PC-3 (cell line): ENCODE results near the gene NR3C1. TPM values are rescaled to one million over a fixed set of nuclear protein-coding genes. Genes with fewer than 3 reads are reported as not detected.

ENCODE experiments used
- ATAC-seq: fragments of 200-7000 bp; cut with Tn5 transposase; 2 replicates; pipeline ENCODE4 v1.9.1; 2020; ENCODE audit warnings: mild to moderate bottlenecking, moderate library complexity
- Bru-seq: library from RNA; stranded (reverse); fragments of 400-500 nt; gene quantifications from one replicate; lab custom pipeline; 2021; lab: Mats Ljungman, UMichigan
- BruChase-seq, 2 experiments: library from RNA; stranded (reverse); fragments of 400-500 nt; gene quantifications; one replicate each; lab custom pipeline; 2021; lab: Mats Ljungman, UMichigan
- BruUV-seq: library from RNA; stranded (reverse); fragments of 400-500 nt; replicated peaks from 2 replicates; lab custom pipeline; 2021; lab: Mats Ljungman, UMichigan
- CTCF ChIA-PET: fragments of 300-600 bp; sonication (Branson Sonifier 250); formaldehyde crosslinking; loops from one replicate; lab custom pipeline; 2022; ENCODE audit warnings: antibody characterized with exemption; lab: Charles Lee
- POLR2A ChIA-PET: fragments of 300-600 bp; sonication (Branson Sonifier 250); formaldehyde crosslinking; loops from one replicate; lab custom pipeline; 2022; ENCODE audit warnings: antibody characterized with exemption; ENCODE audit not compliant: unreplicated experiment; lab: Charles Lee
- DNase-seq: peaks from one replicate; pipeline ENCODE4 v3.0.0-alpha.2; 2015
- H2AFZ ChIP-seq: fragments of 300-600 bp; sonication (generic); 2 replicates; pipeline ENCODE4 v1.6.0; 2016; ENCODE audit warnings: antibody characterized with exemption, low read length
- H3F3A ChIP-seq: fragments of 300-600 bp; sonication (generic); one replicate; pipeline ENCODE4 v1.6.0; 2017; ENCODE audit warnings: antibody characterized with exemption, low read length, control low read depth, mild to moderate bottlenecking; ENCODE audit not compliant: unreplicated experiment
- H3K27ac ChIP-seq: fragments of 300-600 bp; sonication (generic); 2 replicates; pipeline ENCODE4 v1.5.1; 2016; ENCODE audit warnings: mild to moderate bottlenecking, low read length
- H3K27me3 ChIP-seq: fragments of 300-600 bp; sonication (generic); 2 replicates; pipeline ENCODE4 v1.6.1; 2016; ENCODE audit warnings: low read length, mixed read lengths
- H3K36me3 ChIP-seq: fragments of 300-600 bp; sonication (generic); 2 replicates; pipeline ENCODE4 v1.6.1; 2016; ENCODE audit warnings: low read depth, mixed run types, low read length, mixed read lengths
- H3K4me1 ChIP-seq: fragments of 300-600 bp; sonication (generic); 2 replicates; pipeline ENCODE4 v1.5.1; 2016; ENCODE audit warnings: low read length; ENCODE audit not compliant: insufficient read depth
- H3K4me2 ChIP-seq: fragments of 300-600 bp; sonication (generic); 2 replicates; pipeline ENCODE4 v1.6.0; 2016; ENCODE audit warnings: low read length
- H3K4me3 ChIP-seq: fragments of 300-600 bp; sonication (generic); 2 replicates; pipeline ENCODE4 v1.5.1; 2016; ENCODE audit warnings: mild to moderate bottlenecking, low read length, mixed read lengths
- H3K79me2 ChIP-seq: fragments of 300-600 bp; sonication (generic); 2 replicates; pipeline ENCODE4 v1.6.1; 2017; ENCODE audit warnings: low read length, mixed read lengths
- H3K9ac ChIP-seq: fragments of 300-600 bp; sonication (generic); 2 replicates; pipeline ENCODE4 v1.6.0; 2016; ENCODE audit warnings: mild to moderate bottlenecking, low read length
- H3K9me2 ChIP-seq: fragments of 300-600 bp; sonication (generic); replicated peaks from 2 replicates; pipeline ENCODE4 v1.6.1; 2016; ENCODE audit warnings: mixed run types, low read length, mixed read lengths
- H3K9me3 ChIP-seq: fragments of 300-600 bp; sonication (generic); 2 replicates; pipeline ENCODE4 v1.6.1; 2016; ENCODE audit warnings: low read length, mixed read lengths
- H4K20me1 ChIP-seq: fragments of 300-600 bp; sonication (generic); 2 replicates; pipeline ENCODE4 v1.6.1; 2016; ENCODE audit warnings: low read length, mixed read lengths
- CTCF ChIP-seq: fragments of 300-600 bp; sonication (generic); conservative IDR thresholded peaks from 2 replicates; pipeline ENCODE4 v1.5.1; 2017; ENCODE audit warnings: antibody characterized with exemption, low read depth, mild to moderate bottlenecking, low read length
- EZH2 ChIP-seq: fragments of 300-600 bp; sonication (generic); IDR thresholded peaks from one replicate; pipeline ENCODE4 v1.6.1; 2017; ENCODE audit warnings: antibody characterized with exemption, mild to moderate bottlenecking, low read length; ENCODE audit not compliant: unreplicated experiment
- EZH2phosphoT487 ChIP-seq: fragments of 300-600 bp; sonication (generic); IDR thresholded peaks from 2 replicates; pipeline ENCODE4 v1.6.1; 2018; ENCODE audit warnings: mild to moderate bottlenecking, antibody characterized with exemption, low read length, borderline replicate concordance
- intact Hi-C: fragments of 100-400 bp; cut with micrococcal nuclease; formaldehyde crosslinking; loops from 2 replicates; pipeline ENCODE4 v1.9.0; 2023
- long read RNA-seq: library from polyadenylated mRNA; unstranded; transcript quantifications from one replicate; pipeline ENCODE4 v2.0.0, GENCODE V29; 2021; ENCODE audit not compliant: unreplicated experiment
- total RNA-seq: library from RNA; depleted of rRNA; stranded (reverse); fragments of >200 nt; gene quantifications from 2 replicates; pipeline ENCODE4 v1.2.3, GENCODE V29; 2014; rRNA removed

NR3C1 gene
- 13.0 and 14.5 TPM in 2 replicates for total RNA-seq
- Bru-seq, nascent RNA = percentile 77 among the genes with signal in this experiment
- BruChase-seq, experiment 1, labeled RNA remaining after a 6-hour chase = percentile 64 among the genes with signal in this experiment
- BruChase-seq, experiment 2, labeled RNA remaining after a 2-hour chase = percentile 69 among the genes with signal in this experiment
- long read RNA-seq, full-length matches to known transcripts = 31 of 115 reads
- long read RNA-seq, partial matches to known transcripts = 74 of 115 reads
- long read RNA-seq, other reads (novel, unspliced or antisense) = 10 of 115 reads

GRCh38 chr5:143403593-143404415, at the start of gene NR3C1:
TSS of gene NR3C1 (minus strand) at chr5:143403686. CDS start at chr5:143400839, 2,847 bp downstream.
- peak; percentile 55; the same call in 1 of the 2 replicates for TF ChIP-seq EZH2phosphoT487
- no peak for TF ChIP-seq EZH2
- TF ChIP-seq CTCF = peak; percentile 21; the same call in 1 of the 2 replicates
- Histone ChIP-seq H3K4me2 (peak within 1 kb of the TSS; percentile 98), H3K79me2 (peaks cover 46% of the 10 kb centered on the region), H2AFZ (peak within 1 kb of the TSS; percentile 95), H4K20me1 (peaks cover 37% of the 10 kb centered on the region), H3K9me3 (no peaks in the 10 kb centered on the region), H3K9me2 (no peaks in the 10 kb centered on the region), H3K27me3 (no peaks in the 10 kb centered on the region), H3K4me3 (peak within 1 kb of the TSS; percentile 92), H3F3A (no peaks in the 10 kb centered on the region), H3K9ac (peak within 1 kb of the TSS; percentile 99), H3K36me3 (peaks cover 11% of the 10 kb centered on the region), H3K27ac (peak within 1 kb of the TSS; percentile 99), H3K4me1 (peaks cover 33% of the 10 kb centered on the region)
- DNase-seq (peak; percentile 78), ATAC-seq (peak; percentile 55)
- BruUV-seq = no TSS peak
- POLR2A ChIA-PET = interaction anchor here (0.6 to 0.8 kb wide), 2 partner anchors 100 to 279 kb away, joined by 3 to 8 read pairs; no protein-coding TSS in a partner anchor
- CTCF ChIA-PET = interaction anchor here (0.6 to 1.2 kb wide), 7 partner anchors 133 to 739 kb away, joined by 3 to 7 read pairs (median 4); no protein-coding TSS in a partner anchor
- intact Hi-C loops = loop anchor here (1.0 to 5.0 kb wide), 14 partner anchors 91 to 778 kb away; no protein-coding TSS in a partner anchor

GRCh38 chr5:143449772-143450171, 46.3 kb upstream of the NR3C1 start:
- H3K4me2 ChIP-seq = no peak overlapping the region
- ATAC-seq (no peak), DNase-seq (no peak)
- no peaks in the 10 kb centered on the region for H3K79me2 ChIP-seq
- no peaks in the 10 kb centered on the region for H3K36me3 ChIP-seq
- no peaks in the 10 kb centered on the region for H3K9me3 ChIP-seq
- no peaks in the 10 kb centered on the region for H4K20me1 ChIP-seq
- H3F3A ChIP-seq = no peaks in the 10 kb centered on the region
- no peak for TF ChIP-seq EZH2phosphoT487
- TF ChIP-seq CTCF = no peak
- TF ChIP-seq EZH2 = no peak
- H3K9ac ChIP-seq = no peak overlapping the region
- H3K4me3 ChIP-seq = no peak overlapping the region
- BruUV-seq = no TSS peak
- ChIA-PET POLR2A (no interaction called here), CTCF (no interaction called here)
- no peaks in the 10 kb centered on the region for H3K27me3 ChIP-seq
- no peaks in the 10 kb centered on the region for H3K9me2 ChIP-seq
- no peak overlapping the region for H2AFZ ChIP-seq
- no peaks in the 10 kb centered on the region for H3K4me1 ChIP-seq
- H3K27ac ChIP-seq = no peak overlapping the region
- intact Hi-C loops = no loop called here
